Measurements from ENCODE around the gene FAAH.

DNA sequence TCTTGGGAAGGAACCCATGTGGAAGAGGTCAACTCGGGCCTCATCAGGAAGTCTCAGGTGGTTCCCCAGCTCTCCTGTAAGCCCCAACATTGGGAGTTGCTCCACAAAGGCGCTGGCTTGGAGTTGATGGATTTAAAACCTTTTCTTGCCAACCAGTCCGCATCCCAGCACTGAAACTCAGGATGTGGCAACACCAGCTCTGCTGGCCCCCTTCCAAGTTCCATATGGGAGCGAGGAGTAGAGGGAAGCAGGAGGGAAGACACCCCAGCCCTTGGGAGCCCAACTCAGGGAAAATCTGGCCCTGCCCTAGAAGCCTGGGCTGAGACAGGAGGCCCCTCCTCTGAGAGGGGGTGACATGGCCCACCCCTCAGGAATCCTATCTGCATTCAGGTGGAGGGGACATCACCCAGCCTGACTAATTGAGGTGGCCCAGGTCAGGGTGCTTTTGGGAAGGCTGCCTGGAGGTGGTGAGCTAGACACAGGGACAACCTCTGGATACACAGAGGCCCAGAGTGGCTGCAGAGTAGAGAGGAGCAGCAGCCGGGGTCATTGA lies 62.4 kb downstream of the FAAH start:
- no peak for TF ChIP-seq EZH2phosphoT487 (IDR thresholded peaks at IDR 0.05; ENCODE audit: low read depth)
- TF ChIP-seq, protein P1, sequence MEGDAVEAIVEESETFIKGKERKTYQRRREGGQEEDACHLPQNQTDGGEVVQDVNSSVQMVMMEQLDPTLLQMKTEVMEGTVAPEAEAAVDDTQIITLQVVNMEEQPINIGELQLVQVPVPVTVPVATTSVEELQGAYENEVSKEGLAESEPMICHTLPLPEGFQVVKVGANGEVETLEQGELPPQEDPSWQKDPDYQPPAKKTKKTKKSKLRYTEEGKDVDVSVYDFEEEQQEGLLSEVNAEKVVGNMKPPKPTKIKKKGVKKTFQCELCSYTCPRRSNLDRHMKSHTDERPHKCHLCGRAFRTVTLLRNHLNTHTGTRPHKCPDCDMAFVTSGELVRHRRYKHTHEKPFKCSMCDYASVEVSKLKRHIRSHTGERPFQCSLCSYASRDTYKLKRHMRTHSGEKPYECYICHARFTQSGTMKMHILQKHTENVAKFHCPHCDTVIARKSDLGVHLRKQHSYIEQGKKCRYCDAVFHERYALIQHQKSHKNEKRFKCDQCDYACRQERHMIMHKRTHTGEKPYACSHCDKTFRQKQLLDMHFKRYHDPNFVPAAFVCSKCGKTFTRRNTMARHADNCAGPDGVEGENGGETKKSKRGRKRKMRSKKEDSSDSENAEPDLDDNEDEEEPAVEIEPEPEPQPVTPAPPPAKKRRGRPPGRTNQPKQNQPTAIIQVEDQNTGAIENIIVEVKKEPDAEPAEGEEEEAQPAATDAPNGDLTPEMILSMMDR (IDR thresholded peaks at IDR 0.05; ENCODE audit: low read depth, low read length), result no peak
